HG03175 (cell line): ENCODE data around the gene CST11.
"Not testable (repeated sequence)": the region's sequence is repeated elsewhere in the genome, so short reads cannot be mapped to it uniquely, and the experiment has no call there.

ENCODE experiments used
- ATAC-seq: cut with Tn5 transposase; IDR thresholded peaks from one replicate; pipeline ENCODE4 v1.9.1; 2021; ENCODE audit warnings: mild to moderate bottlenecking, moderate library complexity; ENCODE audit not compliant: unreplicated experiment

CST11 gene

GRCh38 chr20:23452776-23453175 is at the start of gene CST11:
CST11 (minus strand) TSS chr20:23452876; CDS start chr20:23452811, 65 bp downstream.
- ATAC-seq, result no peak

- no peak for ATAC-seq
Observed at GRCh38 chr20:23501926-23502325, 49.2 kb upstream of the CST11 start.

GRCh38 chr20:23497536-23497935 is 44.9 kb upstream of the CST11 start:
- ATAC-seq, result no peak

GRCh38 chr20:23493172-23493772 is 40.6 kb upstream of the CST11 start:
- ATAC-seq, result no peak

- ATAC-seq, result no peak
Observed at GRCh38 chr20:23492292-23492691, 39.6 kb upstream of the CST11 start.

GRCh38 chr20:23490817-23491216 is 38.1 kb upstream of the CST11 start, which contains the start of gene CST8:
CST8 (plus strand) TSS chr20:23491117; CDS start chr20:23491668, 551 bp downstream.
- no peak for ATAC-seq

GRCh38 chr20:23488996-23489395 is 36.3 kb upstream of the CST11 start:
- no peak for ATAC-seq

GRCh38 chr20:23488470-23488869 is 35.8 kb upstream of the CST11 start:
- ATAC-seq, result no peak

GRCh38 chr20:23484081-23484480 is 31.4 kb upstream of the CST11 start:
- no peak for ATAC-seq

- ATAC-seq, result no peak
Observed at GRCh38 chr20:23482138-23482537, 29.5 kb upstream of the CST11 start.

- no peak for ATAC-seq
Observed at GRCh38 chr20:23479043-23479442, 26.4 kb upstream of the CST11 start.

GRCh38 chr20:23477223-23477622 is 24.5 kb upstream of the CST11 start:
- no peak for ATAC-seq

GRCh38 chr20:23476015-23476754 is 23.5 kb upstream of the CST11 start:
- ATAC-seq, result no peak

GRCh38 chr20:23475395-23475794 is 22.7 kb upstream of the CST11 start:
- no peak for ATAC-seq

GRCh38 chr20:23473293-23473692 is 20.6 kb upstream of the CST11 start:
- ATAC-seq, result not testable (repeated sequence)

- ATAC-seq, result not testable (repeated sequence)
Observed at GRCh38 chr20:23472306-23472705, 19.6 kb upstream of the CST11 start.

GRCh38 chr20:23466961-23467360 is 14.3 kb upstream of the CST11 start:
- not testable (repeated sequence) for ATAC-seq

GRCh38 chr20:23461180-23461579 is 8.5 kb upstream of the CST11 start:
- no peak for ATAC-seq

GRCh38 chr20:23459461-23460150 is 6.9 kb upstream of the CST11 start:
- ATAC-seq, result no peak

- no peak for ATAC-seq
Observed at GRCh38 chr20:23456873-23457272, 4.2 kb upstream of the CST11 start.

- ATAC-seq, result peak; percentile 42
Observed at GRCh38 chr20:23456409-23456808, 3.7 kb upstream of the CST11 start.

- ATAC-seq, result no peak
Observed at GRCh38 chr20:23455639-23456038, 3.0 kb upstream of the CST11 start.
